ENCODE results near the gene ARFGEF2. TPM values are rescaled to one million over a fixed set of nuclear protein-coding genes. Genes with fewer than 3 reads are reported as not detected.

ARFGEF2 gene
- total and polyA plus RNA-seq, 2 donors (not counting 3 experiments of a cell fraction or from before 2014, with no cell fraction given): 12.7 to 32.6 TPM

DNA sequence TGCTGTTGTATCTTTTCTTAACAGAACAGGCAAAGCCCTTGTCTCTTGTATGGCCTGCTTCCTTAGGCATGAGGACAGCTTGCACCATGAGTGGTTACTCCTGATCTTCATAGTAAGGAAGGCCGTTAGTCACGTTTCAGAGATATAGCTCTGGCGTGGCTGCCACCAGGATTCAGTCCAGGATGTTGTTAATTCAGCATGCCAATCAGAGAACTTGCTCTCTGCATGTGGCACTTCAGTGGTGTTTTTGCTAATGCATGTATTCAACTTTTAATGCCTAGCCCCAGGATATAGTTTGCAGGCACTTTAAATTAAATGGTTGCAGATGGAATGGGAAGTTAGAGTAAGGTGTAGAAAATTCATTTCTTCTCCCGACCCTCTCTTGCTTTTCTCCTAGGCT, 20.0 kb downstream of the ARFGEF2 start:
- Histone ChIP-seq H4K20me1 (replicated peaks; ENCODE audit: control insufficient read depth, extremely low read depth, insufficient read depth, low read length) (no peaks in the 10 kb centered on the region), H3K27me3 (ENCODE audit: control insufficient read depth in 2 of 2, insufficient read depth in 2 of 2, low read length in 2 of 2) (no peaks in the 10 kb centered on the region), H3K4me1 (ENCODE audit: control insufficient read depth, extremely low read depth, insufficient read depth, low read length) (no peaks in the 10 kb centered on the region), H3K9ac (replicated peaks; ENCODE audit: extremely low read depth, insufficient read depth, low read length) (no peak overlapping the region), H3K4me2 (ENCODE audit: insufficient read depth, low read length) (no peak overlapping the region), H3K36me3 (ENCODE audit: control insufficient read depth in 2 of 2, extremely low read depth in 1 of 2, insufficient read depth in 2 of 2, low read length in 2 of 2) (peaks cover 3 to 12% of the 10 kb centered on the region in 2 experiments), H3K9me1 (replicated peaks; ENCODE audit: control insufficient read depth, extremely low read depth, insufficient read depth, low read length) (no peaks in the 10 kb centered on the region), H3K9me3 (replicated peaks; ENCODE audit: control insufficient read depth, insufficient read depth, low read length) (no peaks in the 10 kb centered on the region), H3K27ac (ENCODE audit: insufficient read depth, low read depth, low read length) (no peak overlapping the region), H3K4me3 (replicated peaks in 1 of 3; ENCODE audit: insufficient read depth in 1 of 3, low read depth in 1 of 3, low read length in 3 of 3) (no peak overlapping the region), H2AFZ (ENCODE audit: low read depth, low read length) (no peak overlapping the region), H3K79me2 (ENCODE audit: control insufficient read depth, insufficient read depth, low read length) (peaks cover 37% of the 10 kb centered on the region)
- POLR2A ChIA-PET: no interaction called here
- no peak for FAIRE-seq
- DNase-seq (ENCODE audit: low read depth, low spot score): no peak
- CTCF ChIA-PET: interaction anchor here (1.1 to 1.5 kb wide), 3 partner anchors 13 to 284 kb away, joined by 3 to 5 read pairs (median 4); no protein-coding TSS in a partner anchor
- dilution Hi-C loops (cut with MboI; ENCODE audit: extremely low pct_ligation_motif_present, low sequenced_read_pairs) (no loop called here), intact Hi-C loops (cut with micrococcal nuclease) (no loop called here)
- no TSS peak for BruUV-seq (replicated peaks)
- TF ChIP-seq, protein P1, sequence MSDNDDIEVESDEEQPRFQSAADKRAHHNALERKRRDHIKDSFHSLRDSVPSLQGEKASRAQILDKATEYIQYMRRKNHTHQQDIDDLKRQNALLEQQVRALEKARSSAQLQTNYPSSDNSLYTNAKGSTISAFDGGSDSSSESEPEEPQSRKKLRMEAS (IDR thresholded peaks at IDR 0.05; ENCODE audit: insufficient read depth, insufficient read length): no peak
- TF ChIP-seq MYC (IDR thresholded peaks at IDR 0.05; ENCODE audit: low read depth, low read length) (no peak), GATA2 (IDR thresholded peaks at IDR 0.05; ENCODE audit: insufficient read depth, insufficient read length, low read depth, low read length) (no peak), EZH2 (IDR thresholded peaks at IDR 0.05; ENCODE audit: borderline replicate concordance, low read depth, low read length, severe bottlenecking) (no peak), JUN (IDR thresholded peaks at IDR 0.05; ENCODE audit: borderline replicate concordance, insufficient read depth, insufficient read length, low read depth) (no peak), FOS (IDR thresholded peaks at IDR 0.05; ENCODE audit: borderline replicate concordance, insufficient read depth, low read length) (no peak), POLR2A (IDR thresholded peaks at IDR 0.05; ENCODE audit: low read depth, low read length) (no peak), CTCF (IDR thresholded peaks at IDR 0.05; ENCODE audit: extremely low read depth in 1 of 2, insufficient read depth in 1 of 2, low read depth in 1 of 2, low read length in 2 of 2) (no peak), POLR2AphosphoS5 (IDR thresholded peaks at IDR 0.05; ENCODE audit: insufficient read depth, low read depth, low read length) (no peak)
